Testis (tissue), 2 donors: ENCODE data around the gene CPNE4.

ENCODE experiments used
- POLR2A ChIP-seq: fragments of 450-650 bp; IDR thresholded peaks from one replicate; pipeline ENCODE4 v1.6.1; 2017; ENCODE audit warnings: antibody characterized with exemption, mild to moderate bottlenecking, moderate library complexity
- TF ChIP-seq, protein P1 (sequence below), 3 experiments: fragments of 450-650 bp in 2 of 3; fragments of 200-600 bp in 1 of 3; sonication (generic) in 1 of 3; IDR thresholded peaks; one replicate each; pipeline ENCODE4 v1.5.1; 2016 to 2019; ENCODE audit warnings: antibody characterized with exemption in 3 of 3, mild to moderate bottlenecking in 2 of 3, moderate library complexity in 1 of 3

DNA sequence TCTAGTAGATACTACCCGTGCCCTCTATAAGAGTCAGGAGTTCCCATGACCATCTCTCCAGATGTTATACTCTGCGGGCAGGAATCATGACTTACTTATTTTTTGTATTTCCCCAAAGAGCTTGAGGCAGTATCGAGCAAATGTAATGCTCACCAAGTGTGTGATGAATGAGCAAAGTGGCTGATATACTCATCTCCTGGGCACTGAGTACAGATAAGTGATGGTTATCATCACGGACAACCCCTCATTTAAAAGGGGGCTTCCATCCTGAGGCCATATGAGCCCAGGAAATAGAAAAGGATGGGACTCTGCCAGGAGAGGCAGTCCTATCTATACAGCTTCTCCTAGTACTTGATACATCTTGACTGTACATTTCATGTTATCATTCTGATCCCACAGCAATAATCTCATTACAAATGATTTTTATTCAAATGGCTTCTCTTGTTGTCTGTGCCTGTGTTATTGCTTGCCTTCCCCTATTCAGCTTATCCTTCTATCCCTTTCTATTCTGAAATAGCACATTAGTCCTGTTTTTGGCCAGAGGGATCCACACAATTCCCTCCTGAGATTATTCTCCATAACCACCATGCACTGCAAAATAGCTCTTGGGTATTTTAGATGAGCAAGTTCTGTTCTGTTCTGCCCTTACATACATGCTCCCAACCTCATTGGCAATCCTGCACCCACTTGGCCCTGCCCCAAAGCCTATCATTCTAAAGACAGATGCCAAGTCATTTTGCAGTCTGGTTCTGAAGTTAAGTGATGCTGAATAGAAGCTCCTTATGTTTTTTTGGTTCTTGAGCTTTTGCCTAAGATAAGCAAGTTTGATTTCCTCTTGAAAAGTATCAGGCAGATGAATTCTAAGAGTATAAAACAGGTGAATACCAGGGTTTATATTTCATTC lies 484.0 kb downstream of the CPNE4 start:
- TF ChIP-seq, protein P1, sequence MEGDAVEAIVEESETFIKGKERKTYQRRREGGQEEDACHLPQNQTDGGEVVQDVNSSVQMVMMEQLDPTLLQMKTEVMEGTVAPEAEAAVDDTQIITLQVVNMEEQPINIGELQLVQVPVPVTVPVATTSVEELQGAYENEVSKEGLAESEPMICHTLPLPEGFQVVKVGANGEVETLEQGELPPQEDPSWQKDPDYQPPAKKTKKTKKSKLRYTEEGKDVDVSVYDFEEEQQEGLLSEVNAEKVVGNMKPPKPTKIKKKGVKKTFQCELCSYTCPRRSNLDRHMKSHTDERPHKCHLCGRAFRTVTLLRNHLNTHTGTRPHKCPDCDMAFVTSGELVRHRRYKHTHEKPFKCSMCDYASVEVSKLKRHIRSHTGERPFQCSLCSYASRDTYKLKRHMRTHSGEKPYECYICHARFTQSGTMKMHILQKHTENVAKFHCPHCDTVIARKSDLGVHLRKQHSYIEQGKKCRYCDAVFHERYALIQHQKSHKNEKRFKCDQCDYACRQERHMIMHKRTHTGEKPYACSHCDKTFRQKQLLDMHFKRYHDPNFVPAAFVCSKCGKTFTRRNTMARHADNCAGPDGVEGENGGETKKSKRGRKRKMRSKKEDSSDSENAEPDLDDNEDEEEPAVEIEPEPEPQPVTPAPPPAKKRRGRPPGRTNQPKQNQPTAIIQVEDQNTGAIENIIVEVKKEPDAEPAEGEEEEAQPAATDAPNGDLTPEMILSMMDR (IDR thresholded peaks at IDR 0.05) = no peak
- no peak for TF ChIP-seq POLR2A
